ENCODE measurements around the gene ASTN2.

GRCh38 chr9:116380496-116380995 lies 1034.3 kb downstream of the ASTN2 start:
- no peak for TF ChIP-seq CTCF (IDR thresholded peaks at IDR 0.05)
- no peak for TF ChIP-seq POLR2A (IDR thresholded peaks at IDR 0.05)

Measured in Peyer's patch (tissue), 4 donors.